ENCODE measurements around the gene CEL.
"Not testable (repeated sequence)": the region's sequence is repeated elsewhere in the genome, so short reads cannot be mapped to it uniquely, and the experiment has no call there.

CEL gene

DNA sequence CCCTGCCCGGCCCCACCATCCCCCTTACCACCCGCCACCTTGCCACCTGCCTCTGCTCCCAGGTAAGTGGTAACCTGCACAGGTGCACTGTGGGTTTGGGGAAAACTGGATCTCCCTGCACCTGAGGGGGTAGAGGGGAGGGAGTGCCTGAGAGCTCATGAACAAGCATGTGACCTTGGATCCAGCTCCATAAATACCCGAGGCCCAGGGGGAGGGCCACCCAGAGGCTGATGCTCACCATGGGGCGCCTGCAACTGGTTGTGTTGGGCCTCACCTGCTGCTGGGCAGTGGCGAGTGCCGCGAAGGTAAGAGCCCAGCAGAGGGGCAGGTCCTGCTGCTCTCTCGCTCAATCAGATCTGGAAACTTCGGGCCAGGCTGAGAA is at the start of gene CEL:
CEL (plus strand) TSS at position 218 of the 382 bp plus-strand sequence; CDS start at position 240, 22 bp downstream.
- DNase-seq (ENCODE audit: low read depth in 3 of 3), result not testable (repeated sequence)

DNA sequence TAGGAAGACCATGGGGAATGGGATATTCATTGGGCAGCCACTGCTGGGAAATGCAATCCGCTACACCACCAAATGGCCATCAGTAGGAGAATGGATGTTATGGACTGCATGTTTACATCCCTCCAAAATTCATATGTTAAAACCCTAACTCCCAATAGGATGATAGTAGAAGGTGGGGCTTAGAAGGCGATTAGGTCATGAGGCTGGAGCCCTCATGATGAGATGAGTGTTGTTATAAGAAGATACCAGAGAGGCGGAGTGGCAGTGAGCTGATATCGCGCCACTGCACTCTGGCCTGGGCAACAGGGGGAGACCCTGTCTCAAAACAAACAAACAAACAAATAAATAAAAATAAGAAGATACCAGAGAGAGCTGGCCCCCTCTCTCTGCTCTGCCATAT is 47.1 kb upstream of the CEL start:
- DNase-seq (ENCODE audit: low read depth in 3 of 3), result no peak

DNA sequence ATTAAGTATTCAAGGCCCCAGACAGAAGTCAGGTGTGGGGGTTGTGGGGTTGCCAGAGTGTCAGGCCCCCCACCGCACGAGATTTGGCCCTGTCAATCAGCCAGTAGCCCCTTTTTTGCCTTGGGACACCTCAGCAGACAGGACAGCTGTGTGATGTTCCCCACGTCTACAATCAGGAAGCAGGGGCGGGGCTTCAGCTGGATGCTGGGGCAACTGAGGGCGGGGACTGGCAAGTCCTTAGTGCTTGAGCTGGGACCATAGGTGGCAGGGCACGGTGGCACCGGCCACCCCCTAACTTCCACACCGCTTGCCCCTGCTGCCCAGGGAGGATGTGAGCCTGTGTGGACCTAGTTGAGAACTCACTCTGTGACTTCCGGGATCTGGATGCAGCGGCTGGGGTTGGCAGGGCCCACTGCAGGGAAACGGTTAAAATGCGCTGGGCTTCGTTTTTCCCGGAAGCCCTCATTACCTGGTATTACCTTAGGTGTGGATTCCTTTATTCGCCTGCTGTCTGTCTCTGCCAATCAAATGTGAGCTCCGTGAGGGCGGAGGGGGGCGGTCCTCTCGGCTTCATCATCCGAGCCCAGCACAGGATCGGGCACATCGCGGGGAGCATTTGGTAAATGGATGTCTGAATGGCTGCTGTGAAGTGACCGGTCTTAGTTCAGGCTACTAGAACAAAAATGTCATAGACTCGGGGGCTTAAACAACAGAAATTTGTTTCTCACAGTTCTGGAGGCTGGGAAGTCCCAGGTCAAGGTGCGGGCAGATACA is 38.5 kb upstream of the CEL start:
- peak in 1 of 3 experiments; percentile 65 for DNase-seq (ENCODE audit: low read depth in 3 of 3)

DNA sequence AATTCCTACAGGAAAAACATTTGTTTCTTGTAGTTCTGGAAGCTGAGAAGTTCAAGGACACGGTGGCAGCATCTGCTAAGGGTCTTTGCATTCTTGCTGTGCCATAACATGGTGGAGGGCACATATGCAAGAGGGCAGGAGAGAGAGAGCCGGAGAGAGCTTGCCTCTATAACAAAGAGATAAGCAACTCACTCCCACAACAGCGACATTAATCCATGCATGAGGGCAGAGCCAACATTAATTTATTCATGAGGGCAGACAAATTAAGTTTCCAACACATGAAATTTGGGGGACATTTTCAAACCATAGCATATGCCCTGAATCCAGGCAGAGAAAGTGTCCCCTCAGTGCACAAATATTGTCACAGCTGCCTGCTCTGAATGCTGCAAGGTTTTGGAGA is 35.4 kb upstream of the CEL start:
- no peak for DNase-seq (ENCODE audit: low read depth in 3 of 3)

DNA sequence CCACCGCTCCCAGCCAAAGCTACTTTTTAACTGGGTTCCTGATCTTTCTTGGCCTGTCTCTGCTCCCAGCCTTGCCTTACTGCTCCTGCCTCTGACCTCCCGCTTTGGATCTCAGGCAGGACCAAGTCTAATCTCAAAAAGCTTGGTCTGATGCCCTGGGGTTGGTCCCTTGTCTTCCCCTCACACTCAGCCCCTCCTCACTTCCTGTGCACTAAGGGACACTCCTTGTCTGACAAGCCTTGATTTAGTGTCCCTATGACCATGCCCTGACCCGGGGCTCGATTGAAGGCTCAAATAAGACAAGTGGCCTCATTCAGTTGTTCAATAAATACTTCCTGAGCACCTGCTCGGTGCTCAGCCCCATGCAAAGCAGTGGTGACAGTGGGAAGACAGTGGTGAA is 34.6 kb upstream of the CEL start:
- no peak for DNase-seq (ENCODE audit: low read depth in 3 of 3)

DNA sequence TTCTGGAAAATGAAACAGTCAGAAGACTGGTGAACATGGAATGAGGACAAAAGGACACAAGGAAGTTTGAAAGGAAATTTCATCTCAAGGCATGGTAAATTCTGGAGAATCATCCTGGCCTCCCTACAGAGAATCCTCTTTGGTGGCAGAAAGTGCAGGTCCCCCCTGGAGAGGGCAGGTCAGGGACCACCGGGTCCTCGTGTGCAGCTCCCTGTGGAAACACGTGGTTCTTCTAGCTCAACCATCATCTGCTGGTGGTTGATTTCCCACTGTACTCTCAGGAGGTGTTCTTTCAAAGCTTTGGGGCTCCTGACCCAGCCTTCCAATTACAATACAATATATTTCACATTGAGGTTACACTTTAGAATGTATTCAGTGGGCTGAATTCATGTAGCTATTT is 33.6 kb upstream of the CEL start:
- no peak for DNase-seq (ENCODE audit: low read depth in 3 of 3)

DNA sequence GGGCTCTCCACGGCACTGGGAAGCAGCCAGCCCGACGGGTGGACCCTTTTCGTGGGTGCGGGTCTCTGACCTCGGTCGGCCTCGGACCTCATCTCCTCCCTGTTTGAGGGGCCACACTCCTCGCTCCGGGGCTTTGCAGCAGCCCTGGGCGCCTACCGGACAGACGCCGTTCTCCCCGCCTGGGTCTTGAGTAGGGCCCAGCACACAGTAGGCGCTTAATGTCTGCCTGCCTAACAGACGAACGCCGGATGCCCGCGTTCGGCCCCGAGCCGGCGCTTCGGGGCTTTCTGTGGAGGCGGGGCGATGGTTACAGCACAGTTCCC is 31.8 kb upstream of the CEL start:
- peak in 1 of 3 experiments; percentile 4 for DNase-seq (ENCODE audit: low read depth in 3 of 3)

DNA sequence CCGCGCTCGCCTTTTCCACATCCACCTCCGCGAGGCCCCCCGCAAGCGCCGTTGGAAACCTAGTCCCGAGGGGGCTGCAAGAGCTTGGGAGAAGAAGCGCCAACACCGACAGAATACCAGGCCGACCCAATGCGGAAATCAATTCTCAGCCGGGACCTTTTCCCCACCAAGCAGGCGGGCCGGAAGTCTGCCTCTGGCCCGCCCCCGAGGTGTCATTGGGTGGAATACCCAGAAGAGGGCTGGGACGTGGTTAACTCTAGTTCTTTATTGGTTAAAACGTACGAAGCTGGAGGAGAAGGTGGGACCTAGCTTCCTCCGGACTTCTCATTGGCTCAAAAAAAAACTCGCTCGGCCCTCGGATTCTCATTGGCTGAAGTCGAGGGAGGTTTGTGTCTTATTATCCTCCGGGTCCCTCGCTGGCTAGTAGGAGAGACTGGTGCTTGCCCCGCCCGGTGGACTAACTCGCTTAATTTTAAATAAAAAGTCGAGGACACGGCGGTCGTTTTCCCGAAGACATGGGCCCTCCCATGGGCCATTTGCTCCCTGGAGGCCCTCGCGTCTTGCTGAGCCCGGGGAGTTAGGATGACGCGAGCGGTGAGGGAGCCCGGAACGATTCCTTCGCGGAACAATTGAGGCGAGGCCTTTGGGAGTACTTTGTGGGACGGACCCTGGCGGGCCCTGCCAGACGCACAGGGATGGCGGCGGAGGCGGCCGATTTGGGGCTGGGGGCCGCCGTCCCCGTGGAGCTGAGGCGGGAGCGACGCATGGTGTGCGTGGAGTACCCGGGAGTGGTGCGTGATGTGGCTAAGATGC is 31.3 kb upstream of the CEL start, which contains the start of gene GTF3C5:
GTF3C5 (plus strand) TSS at position 681 of the 813 bp plus-strand sequence; CDS start at position 696, 15 bp downstream.
- DNase-seq (ENCODE audit: low read depth in 3 of 3), result peak; percentile 87 to 88 (median 88)

DNA sequence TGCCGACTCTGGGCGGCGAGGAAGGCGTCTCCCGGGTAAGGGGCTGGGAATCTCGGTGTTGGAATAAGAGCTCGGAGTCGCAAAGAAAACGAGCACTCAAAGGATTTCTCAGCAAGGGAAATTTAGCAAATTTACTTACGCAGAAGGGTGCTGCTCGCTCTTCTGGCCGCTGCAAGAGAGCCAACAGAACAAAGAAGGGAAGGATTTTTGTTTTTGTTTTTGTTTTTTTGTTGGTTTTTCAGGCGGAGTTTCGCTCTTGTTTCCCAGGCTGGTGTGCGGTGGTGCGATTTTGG is 30.7 kb upstream of the CEL start:
- DNase-seq (ENCODE audit: low read depth in 3 of 3), result no peak

DNA sequence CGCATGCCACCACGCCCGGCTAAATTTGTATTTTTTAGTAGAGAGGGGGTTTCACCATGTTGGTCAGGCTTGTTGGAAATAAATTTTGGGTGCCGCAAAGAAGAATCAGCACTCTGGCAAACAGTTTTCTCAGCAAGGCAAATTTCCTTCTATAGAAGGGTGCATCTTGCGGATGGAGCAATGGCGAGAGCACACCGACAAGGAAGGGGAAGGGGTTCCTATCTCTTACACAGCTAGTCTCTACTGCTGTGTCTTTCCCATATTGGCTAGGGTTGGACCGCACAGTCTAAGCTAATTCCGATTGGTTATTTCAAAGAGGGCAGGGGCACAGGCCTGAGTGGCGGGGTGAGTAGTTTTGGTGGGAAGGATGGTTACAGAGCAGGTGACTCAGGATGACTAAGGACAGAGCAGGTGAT is 30.3 kb upstream of the CEL start:
- DNase-seq (ENCODE audit: low read depth in 3 of 3), result no peak

DNA sequence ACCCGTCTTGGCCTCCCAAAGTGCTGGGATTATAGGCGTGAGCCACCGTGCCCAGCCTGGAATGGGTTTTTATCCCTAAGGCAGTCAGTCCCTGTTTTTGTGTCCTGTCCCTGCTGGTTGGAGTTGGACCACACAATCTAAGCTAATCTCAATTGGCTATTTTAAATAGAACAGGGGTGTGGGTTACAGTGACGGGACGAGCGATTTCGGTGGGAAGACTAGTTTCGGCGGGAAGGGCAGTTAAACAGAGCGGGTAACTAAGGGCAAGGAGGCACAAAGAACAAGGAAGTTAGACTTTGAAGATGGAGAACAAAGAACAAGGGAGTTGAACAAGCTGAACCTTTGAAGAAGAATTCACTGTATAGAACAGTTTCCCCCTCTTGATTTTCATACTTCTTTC is 29.6 kb upstream of the CEL start:
- DNase-seq (ENCODE audit: low read depth in 3 of 3), result no peak

DNA sequence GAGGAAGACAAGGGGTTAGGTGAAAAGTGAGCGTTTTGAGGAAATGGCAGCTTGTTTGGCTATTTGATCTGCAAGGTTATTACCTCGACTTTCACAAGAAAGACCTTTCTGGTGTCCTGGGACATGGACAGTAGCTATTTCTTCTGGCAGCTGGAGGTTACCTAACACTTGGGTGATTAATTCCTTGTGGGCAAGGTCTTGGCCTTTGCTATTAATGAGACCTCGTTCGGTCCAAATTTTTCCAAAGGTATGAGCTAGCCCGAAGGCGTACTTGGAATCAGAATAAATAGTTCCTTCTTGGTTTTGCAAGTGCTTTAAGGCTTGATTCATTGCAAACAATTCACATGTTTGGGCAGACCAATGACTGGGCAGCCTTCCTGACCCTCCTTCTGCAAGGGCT is 26.1 kb upstream of the CEL start:
- DNase-seq (ENCODE audit: low read depth in 3 of 3), result no peak

DNA sequence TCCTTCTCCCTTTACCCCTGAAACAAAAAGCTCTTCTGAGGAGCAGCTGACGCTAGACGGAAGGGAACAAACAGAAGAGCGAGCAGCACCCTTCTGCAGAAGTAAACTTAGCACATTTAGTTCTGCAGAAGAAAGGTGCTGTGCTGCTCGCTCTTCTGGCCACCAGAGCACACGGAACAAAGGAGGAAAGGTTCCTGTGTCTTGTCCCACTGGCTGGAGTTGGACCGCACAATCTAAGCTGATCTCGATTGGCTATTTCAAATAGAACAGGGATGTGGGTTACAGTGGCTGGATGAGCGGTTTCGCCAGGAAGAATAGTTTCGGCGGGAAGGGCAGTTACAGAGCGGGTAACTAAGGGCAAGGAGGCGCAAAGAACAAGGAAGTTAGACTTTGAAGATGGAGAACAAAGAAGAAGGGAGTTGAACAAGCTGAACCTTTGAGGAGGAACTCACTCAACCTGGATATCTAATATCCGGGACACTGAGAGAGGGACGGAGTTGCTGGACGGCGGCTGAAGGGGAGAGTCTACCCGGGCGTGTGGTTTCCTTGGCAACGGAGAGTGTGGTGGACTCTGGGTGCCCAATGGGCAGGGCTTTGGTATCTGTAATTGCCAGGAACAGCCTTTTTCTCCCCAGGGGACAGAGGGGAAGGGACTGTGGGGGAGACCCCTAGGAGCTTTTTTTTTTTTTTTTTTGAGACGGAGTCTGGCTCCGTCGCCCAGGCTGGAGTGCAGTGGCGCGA is 23.8 kb upstream of the CEL start:
- DNase-seq (ENCODE audit: low read depth in 3 of 3), result no peak

DNA sequence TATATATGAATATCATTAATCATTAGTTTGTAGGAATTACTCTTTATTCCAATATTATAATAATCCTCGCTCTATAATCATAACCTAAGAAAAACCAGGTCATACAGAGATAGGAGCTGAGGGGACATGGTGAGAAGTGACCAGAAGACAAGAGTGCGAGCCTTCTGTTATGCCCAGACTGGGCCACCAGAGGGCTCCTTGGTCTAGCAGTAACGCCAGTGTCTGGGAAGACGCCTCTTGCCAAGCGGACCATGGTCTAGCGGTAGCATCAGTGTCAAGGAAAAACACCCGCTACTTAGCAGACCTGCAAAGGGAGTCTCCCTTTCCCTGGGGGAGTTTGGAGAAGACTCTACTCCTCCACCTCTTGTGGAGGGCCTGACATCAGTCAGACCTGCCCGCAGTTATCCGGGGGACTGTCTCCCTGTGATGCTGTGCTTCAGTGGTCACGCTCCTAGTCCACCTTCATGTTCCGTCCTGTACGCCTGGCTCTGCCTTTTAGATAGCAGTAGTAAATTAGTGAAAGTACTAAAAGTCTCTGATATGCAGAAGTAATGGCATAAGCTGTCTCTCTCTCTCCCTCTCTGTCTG is 20.8 kb upstream of the CEL start:
- peak in 1 of 3 experiments; percentile 51 for DNase-seq (ENCODE audit: low read depth in 3 of 3)

DNA sequence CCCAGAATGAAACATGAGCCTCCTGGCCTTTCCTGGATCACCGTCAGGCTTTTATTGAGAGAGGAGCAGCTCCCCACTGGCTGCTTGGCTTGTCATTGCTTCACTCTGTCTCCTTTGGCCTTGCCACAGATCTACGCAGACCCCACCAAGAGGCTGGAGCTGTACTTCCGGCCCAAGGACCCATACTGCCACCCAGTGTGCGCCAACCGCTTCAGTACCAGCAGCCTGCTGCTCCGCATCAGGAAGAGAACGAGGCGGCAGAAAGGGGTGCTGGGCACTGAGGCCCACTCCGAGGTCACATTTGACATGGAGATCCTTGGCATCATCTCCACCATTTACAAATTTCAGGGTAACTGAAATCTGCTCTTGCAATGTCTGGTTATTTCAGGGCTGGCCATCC is 19.8 kb upstream of the CEL start:
- DNase-seq (ENCODE audit: low read depth in 3 of 3), result no peak

DNA sequence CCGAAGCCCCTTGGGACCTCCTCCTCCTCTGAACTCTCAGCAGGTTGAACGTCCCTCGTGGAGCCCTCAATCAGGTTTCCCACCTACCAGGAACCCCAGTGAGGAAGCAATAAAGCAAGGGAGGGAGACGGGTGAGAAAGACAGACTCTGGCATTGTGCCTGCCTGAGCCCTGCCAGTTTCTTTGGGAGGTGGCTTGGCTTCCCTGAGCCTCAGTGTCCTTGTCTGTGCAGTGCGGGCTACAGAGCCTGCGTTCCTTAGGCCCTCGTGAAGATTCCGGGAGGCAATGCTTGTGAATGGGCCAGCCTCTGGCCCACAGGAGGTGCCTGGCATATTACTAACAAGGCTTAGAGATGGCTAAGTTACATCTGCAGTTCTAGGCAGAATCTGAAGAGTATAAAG is 19.1 kb upstream of the CEL start:
- DNase-seq (ENCODE audit: low read depth in 3 of 3), result no peak

DNA sequence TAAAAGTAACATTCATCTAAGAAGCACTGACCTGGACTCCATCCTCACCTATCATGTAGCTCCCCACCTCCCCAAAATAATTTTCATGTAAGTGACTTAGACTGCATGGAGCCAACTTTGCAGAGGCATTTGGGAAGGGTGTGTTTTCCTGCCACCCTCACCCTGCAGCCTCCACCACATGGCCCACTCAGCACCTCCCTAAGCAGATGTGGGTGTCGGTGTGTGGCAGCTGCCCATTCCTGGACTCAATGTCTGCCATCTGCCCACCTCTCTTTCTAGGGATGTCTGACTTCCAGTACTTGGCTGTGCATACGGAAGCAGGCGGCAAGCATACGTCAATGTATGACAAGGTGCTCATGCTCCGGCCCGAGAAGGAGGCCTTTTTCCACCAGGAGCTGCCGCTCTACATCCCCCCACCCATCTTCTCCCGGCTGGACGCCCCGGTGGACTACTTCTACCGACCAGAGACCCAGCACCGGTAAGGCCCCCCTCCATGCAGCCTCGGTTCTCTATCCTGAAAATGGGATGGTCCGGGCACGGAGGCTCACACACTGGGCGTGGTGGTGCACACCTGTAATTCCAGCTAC is 18.2 kb upstream of the CEL start:
- no peak for DNase-seq (ENCODE audit: low read depth in 3 of 3)

DNA sequence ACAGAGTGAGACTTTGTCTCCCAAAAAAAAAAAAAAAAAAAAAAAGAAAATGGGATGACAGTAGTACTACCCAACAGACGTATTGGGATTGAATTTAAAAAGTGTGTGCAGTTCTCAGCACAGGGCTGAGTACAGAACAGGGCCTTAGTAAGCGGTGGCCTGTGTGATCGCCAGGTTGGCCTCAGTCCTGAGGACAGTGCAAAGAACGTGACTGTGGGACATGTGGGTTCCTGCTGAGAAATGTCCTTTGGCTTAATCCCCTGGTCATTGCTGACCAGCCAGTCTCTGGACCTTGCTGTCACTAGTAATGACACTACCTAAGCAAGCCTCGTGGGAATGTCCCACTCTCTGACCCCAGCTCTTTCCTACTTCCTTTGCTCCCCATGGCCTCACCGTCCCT is 17.7 kb upstream of the CEL start:
- no peak for DNase-seq (ENCODE audit: low read depth in 3 of 3)

DNA sequence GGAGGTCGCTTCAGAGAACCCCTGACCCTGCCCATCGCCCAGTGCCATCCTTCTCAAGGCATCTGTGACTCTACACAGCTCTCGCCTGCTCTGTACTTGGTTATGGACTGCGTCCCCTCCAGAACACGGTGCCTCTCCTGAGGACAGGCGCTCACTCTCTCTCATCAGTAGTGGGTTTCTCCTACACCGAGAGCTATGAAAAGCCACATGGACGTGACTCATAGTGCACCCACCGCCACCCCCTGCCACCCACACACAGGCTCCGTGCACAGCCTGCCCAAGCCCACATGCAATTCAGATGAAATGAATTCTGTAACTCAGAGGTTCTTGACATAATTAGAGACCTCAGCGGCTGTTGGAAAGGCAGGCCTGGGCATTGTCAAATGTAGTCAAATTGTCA is 17.1 kb upstream of the CEL start:
- no peak for DNase-seq (ENCODE audit: low read depth in 3 of 3)

DNA sequence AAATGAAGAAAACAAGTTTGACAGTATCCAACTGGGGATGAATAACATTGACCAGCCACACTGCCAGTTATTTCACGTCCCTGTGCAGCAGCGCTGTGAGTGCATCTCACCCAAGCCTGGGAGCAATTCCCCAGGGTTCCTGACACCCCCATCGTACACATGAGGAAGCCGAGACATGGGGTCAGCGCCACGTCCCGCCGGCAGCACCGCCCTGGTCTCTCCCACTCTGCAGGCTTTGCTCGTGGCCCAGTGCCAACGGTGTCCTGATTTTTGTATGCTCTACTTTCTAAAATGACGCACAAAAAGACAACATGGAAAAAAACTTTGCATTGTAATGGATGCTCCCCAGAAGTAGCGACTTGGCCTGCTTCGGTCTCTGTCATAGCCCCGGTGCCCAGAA is 16.6 kb upstream of the CEL start:
- no peak for DNase-seq (ENCODE audit: low read depth in 3 of 3)

DNA sequence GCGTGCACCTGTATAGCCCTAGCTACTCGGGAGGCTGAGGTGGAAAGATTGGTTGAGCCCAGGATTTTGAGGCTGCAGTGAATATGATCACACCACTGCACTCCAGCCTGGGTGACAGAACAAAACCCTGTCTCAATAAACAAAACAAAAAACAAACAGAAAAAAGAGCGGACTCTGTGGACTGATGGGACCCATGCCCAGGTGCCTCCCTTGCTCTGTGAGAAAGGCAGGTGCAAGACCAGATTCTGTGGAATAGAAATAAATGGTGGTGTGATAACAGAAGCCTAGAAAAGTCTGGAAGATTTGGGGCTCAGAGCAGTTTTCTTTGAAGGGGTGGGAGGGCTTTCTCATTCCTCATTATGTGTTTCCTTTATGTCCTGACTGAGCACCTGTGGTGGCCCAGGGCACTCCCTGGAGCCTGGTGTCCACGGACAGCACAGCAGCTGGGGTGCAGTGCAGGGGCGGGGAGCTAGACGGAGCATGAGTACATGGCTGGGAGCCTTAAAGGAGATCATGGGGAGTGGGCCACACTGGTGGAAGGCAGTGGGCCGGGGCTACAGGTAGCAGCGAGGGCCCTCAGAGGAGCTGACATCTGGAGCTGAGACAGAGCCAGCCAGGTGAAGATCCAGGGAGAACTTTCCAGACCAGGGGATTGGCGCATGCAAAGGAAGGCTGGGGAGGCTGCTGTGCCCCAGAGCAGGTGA is 15.4 kb upstream of the CEL start:
- DNase-seq (ENCODE audit: low read depth in 3 of 3), result no peak
